ENCODE measurements around the gene RXRB. TPM values are rescaled to one million over a fixed set of nuclear protein-coding genes. Genes with fewer than 3 reads are reported as not detected.

Gene RXRB
- 53.1 and 58.3 TPM in 2 replicates for total RNA-seq
- long read RNA-seq, partial matches to known transcripts = 5 of 10 reads
- long read RNA-seq, other reads (novel, unspliced or antisense) = 2 of 10 reads

DNA sequence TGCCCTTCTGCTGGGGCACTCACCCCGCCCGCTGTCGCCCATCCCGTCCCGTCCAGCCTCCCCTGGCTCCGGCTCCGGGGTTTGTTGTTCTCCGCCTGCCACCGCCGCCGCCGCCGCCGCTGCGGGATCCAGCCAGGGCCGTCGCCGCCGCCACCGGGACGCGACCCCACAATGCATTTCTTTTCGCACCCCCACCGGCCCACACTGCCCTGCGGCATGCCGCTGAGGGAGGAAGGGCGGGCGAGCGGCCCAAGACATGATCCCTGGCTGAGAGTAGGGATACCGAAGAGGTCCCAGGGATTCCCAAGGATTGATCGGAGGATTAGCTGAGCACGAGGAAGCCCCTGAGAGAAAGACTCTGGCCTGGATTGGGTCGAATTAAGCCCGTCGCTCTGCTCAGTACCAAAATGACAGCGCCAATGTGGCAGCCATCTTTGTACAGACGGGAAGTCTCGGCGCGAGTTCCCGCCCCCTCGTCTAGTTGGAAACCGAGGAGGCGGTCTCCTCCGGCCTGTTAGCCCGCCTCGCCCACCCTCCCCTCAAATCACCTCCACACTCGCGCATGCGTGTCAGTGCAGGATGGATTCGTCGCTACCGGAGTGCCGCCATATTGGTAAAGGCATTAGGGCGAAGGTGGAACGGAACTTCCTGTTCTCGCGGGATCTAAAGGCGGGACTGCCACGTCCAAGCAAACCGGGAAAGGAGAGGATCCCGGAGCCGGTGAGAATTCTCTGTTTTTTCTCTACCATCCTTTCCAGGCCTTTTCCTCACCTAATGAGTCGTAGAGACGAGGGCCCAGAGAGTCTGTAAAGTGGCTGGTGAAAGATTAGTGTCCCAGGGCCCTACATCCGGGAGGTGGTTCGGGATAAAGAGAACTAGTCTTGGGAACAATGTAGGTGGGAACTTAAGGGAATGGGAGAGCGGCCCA lies at the start of gene RXRB, which contains the start of gene SLC39A7:
Gene RXRB (minus strand): TSS at position 447 of the 928 bp plus-strand sequence. CDS start 189 bp downstream, at position 258.
Gene SLC39A7 (plus strand): TSS at position 649 of the 928 bp plus-strand sequence. CDS start 379 bp downstream, outside the sequence.
- TF ChIP-seq, protein P1, sequence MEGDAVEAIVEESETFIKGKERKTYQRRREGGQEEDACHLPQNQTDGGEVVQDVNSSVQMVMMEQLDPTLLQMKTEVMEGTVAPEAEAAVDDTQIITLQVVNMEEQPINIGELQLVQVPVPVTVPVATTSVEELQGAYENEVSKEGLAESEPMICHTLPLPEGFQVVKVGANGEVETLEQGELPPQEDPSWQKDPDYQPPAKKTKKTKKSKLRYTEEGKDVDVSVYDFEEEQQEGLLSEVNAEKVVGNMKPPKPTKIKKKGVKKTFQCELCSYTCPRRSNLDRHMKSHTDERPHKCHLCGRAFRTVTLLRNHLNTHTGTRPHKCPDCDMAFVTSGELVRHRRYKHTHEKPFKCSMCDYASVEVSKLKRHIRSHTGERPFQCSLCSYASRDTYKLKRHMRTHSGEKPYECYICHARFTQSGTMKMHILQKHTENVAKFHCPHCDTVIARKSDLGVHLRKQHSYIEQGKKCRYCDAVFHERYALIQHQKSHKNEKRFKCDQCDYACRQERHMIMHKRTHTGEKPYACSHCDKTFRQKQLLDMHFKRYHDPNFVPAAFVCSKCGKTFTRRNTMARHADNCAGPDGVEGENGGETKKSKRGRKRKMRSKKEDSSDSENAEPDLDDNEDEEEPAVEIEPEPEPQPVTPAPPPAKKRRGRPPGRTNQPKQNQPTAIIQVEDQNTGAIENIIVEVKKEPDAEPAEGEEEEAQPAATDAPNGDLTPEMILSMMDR (IDR thresholded peaks at IDR 0.05) = no peak
- Mint-ChIP-seq H3K4me1 (ENCODE audit: unreplicated experiment) (peaks cover 64% of the 10 kb centered on the region), H3K9me3 (ENCODE audit: unreplicated experiment) (no peaks in the 10 kb centered on the region), H3K36me3 (ENCODE audit: unreplicated experiment) (peaks cover 45% of the 10 kb centered on the region), H3K27me3 (ENCODE audit: unreplicated experiment) (no peaks in the 10 kb centered on the region), H3K27ac (ENCODE audit: unreplicated experiment) (peak within 1 kb of the TSS; percentile 100), H3K4me3 (ENCODE audit: unreplicated experiment) (peak within 1 kb of the TSS; percentile 98)
- peak; percentile 99 for DNase-seq (ENCODE audit: extremely low spot score, unreplicated experiment)

DNA sequence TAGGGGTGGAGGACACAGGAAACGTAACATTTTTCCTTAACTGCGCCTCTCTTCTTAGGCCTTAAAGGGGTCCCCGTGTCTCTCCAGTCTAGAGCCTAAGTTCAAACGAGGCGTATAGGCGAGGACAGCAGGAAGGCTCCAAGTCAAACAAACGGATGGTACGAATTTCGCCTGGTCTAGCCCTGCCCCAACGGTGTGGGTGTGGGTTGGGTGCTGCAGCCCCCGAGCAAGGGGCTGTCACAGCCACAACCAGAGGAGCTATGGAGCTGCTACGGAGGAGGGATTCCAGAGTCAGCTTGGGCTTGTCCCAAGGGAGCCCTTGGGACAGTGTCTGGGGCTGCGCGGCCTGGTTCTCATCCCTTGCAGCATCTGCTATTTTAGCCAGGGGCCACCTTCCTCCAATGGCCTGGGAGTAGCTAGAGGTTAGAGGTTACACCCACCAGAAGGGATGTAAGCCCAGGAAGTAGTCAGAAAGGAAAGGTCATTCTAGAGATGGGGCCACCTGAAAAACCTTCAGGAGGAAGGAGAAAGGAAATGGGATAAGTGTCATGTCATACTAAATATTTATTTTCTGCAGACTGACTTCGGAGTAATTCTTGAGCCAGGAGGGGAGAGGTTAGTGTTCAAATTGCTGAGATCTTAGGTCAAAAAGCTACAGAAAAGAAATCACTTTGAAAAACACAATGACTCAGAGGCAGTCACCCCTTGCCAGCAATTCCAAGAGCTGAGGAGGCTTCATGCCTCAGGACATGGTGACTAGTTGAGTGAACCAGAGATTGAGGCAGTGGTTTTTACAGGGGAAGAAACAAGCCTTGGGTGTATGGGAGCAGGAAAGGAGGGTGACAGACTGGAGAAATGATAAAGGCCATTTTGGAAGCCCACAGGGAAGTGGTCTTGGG lies 49.5 kb upstream of the RXRB start:
- peaks cover 16% of the 10 kb centered on the region for H3K36me3 Mint-ChIP-seq (ENCODE audit: unreplicated experiment)
- H3K4me1 Mint-ChIP-seq (ENCODE audit: unreplicated experiment) = peaks cover 34% of the 10 kb centered on the region
- H3K27me3 Mint-ChIP-seq (ENCODE audit: unreplicated experiment) = no peaks in the 10 kb centered on the region
- peak overlapping the region; percentile 85 for H3K4me3 Mint-ChIP-seq (ENCODE audit: unreplicated experiment)
- H3K27ac Mint-ChIP-seq (ENCODE audit: unreplicated experiment) = peak overlapping the region; percentile 99
- DNase-seq (ENCODE audit: extremely low spot score, unreplicated experiment) = no peak
- no peaks in the 10 kb centered on the region for H3K9me3 Mint-ChIP-seq (ENCODE audit: unreplicated experiment)
- TF ChIP-seq, protein P1 (IDR thresholded peaks at IDR 0.05) = no peak

DNA sequence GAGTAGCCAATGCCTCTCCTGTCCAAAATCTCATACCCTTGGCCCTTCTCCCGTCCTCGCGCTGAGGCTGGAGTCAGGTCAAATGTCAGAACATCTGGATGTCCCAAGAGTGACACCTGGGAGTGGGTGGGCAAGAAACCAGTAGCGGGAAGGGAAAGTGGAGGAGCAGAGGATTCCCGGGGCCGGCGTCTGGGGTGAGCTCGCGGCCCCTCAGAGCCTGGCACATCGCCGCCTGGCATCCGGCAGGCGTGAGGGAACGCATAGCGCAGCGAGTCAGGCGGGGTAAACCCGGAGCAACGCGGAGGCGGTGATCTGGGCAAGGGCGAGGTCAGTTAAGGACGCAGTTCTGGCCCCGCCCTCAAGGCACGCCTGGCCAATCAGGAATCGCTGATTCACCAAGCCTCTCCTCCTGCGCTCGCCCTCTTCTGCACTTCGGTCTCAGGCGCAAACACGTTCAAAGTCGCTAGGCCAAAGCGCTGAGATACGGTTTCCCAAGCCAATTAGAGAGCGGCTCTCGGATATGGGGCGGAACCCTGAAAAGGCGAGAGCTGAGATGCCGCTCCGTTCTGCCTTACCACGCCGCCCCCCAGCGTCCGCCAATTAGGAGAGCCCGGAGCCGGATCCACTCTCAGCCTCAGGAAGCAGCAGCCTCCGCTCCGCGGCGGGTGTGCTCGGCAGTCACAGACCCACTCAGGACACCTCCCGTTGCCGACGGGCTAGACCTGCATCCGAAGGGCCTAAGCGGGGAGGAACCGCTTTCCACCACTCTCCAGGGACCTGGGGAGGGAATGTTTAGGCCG lies 48.7 kb upstream of the RXRB start:
- Mint-ChIP-seq H3K27ac (ENCODE audit: unreplicated experiment) (peak overlapping the region; percentile 99), H3K36me3 (ENCODE audit: unreplicated experiment) (peaks cover 16% of the 10 kb centered on the region), H3K9me3 (ENCODE audit: unreplicated experiment) (no peaks in the 10 kb centered on the region), H3K4me1 (ENCODE audit: unreplicated experiment) (peaks cover 34% of the 10 kb centered on the region), H3K4me3 (ENCODE audit: unreplicated experiment) (peak overlapping the region; percentile 85), H3K27me3 (ENCODE audit: unreplicated experiment) (no peaks in the 10 kb centered on the region)
- TF ChIP-seq, protein P1 (IDR thresholded peaks at IDR 0.05) = peak; percentile 32
- peak; percentile 97 for DNase-seq (ENCODE audit: extremely low spot score, unreplicated experiment)

DNA sequence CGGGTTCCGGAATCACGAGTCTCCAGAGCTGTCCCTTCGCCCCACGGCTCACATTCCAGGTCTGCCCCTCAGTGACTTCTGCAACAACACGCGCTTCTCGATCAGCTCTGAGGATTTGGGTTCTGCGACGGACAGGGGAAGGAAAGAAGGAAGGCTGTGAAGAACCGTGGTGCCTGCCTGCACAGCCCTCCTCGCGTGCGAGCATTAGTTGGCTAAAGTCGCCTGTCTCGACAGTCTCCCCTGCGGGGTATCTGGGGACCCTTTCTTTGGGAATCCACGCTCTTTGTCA lies 48.1 kb upstream of the RXRB start:
- peak overlapping the region; percentile 85 for H3K4me3 Mint-ChIP-seq (ENCODE audit: unreplicated experiment)
- peak overlapping the region; percentile 99 for H3K27ac Mint-ChIP-seq (ENCODE audit: unreplicated experiment)
- TF ChIP-seq, protein P1 (IDR thresholded peaks at IDR 0.05) = no peak
- H3K27me3 Mint-ChIP-seq (ENCODE audit: unreplicated experiment) = peaks cover 2% of the 10 kb centered on the region
- no peak for DNase-seq (ENCODE audit: extremely low spot score, unreplicated experiment)
- peaks cover 14% of the 10 kb centered on the region for H3K36me3 Mint-ChIP-seq (ENCODE audit: unreplicated experiment)
- H3K4me1 Mint-ChIP-seq (ENCODE audit: unreplicated experiment) = peaks cover 34% of the 10 kb centered on the region
- no peaks in the 10 kb centered on the region for H3K9me3 Mint-ChIP-seq (ENCODE audit: unreplicated experiment)

Data from osteocyte (in vitro differentiated cells).